ENCODE data around the gene FILIP1.

Gene FILIP1

GRCh38 chr6:75374961-75375400 is 118.6 kb downstream of the FILIP1 start:
- no peak for DNase-seq

DNA sequence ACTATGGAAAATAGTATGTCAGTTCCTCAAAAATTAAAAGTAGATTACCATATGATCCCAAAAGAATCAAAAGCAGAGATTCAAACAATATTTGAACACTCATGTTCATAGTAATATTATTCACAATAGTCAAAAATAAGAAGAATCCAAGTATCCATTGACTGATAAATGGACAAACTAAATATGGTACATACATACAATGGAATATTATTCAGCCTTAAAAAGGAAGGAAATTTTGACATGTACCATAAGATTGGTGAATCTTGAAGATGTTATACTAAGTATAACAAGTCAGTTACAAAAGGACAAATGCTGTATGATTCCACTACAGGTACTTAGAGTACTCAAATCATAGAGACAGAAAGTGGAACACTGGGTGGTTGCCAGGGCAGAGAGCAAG is 120.7 kb downstream of the FILIP1 start:
- DNase-seq = no peak

DNA sequence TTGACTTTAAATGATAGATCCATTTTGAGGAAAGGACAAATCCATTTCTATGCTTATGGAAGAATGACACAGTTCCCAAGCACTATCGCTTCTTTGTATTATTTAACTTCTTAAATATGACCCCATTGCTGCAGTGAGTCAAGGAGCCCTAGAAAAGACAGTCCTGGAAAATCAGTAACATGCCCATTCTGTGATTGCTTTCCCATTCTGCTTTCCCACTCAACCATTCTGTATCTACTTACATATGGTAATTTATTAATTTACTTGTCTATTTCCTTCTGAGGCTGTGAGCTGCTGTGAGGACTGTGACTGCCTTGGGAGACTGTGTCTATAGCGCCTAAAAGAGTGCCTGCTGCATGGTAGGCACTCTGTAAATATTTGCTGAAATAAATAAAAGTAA is 123.6 kb downstream of the FILIP1 start:
- DNase-seq = no peak

DNA sequence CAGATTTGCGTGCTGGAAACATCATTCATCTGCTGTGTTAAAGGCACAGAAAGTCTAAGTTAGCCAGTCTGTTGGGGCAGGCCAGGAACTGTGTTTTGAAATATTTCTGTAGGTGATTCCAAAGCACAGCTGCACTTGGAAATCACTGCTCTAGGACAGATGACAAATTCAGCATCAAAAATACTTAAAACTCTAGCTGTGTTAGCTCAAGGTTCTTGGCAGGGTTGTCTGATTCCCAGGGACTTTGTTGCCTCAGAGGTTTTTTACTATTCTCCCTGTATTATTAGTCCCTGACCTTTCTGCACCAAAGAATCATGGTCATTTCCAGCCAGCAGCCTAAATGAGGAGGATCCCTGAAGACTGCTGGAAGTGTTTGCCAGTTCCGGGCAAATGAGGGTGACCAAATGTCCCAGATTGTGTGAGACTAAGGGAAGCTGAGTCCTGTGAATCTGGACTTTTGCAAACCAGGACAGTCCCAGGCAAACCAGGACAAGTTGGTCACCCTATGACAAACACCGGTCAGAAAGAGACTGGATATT is 124.7 kb downstream of the FILIP1 start:
- DNase-seq = no peak

- no peak for DNase-seq
Observed at GRCh38 chr6:75368151-75368779, 125.3 kb downstream of the FILIP1 start.

DNA sequence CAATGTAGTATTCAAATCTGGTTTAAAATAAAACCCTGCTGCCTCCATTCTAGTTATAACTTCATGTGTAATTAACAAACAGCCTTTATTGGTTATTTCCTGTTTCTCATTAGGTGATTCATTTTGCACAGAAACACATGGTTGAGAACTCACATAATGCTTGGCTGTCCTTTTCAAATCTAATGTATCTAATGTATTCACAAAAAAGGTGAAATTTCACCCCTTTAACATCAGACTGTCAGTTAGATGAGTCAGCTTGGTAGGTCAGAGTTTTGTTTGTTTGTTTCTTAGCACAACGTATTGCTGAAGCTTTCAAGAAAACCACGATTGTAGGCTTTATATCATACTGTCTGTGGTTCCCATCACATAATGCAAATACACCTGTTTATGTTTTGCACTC is 130.3 kb downstream of the FILIP1 start:
- DNase-seq = no peak

- no peak for DNase-seq
Observed at GRCh38 chr6:75353644-75354043, 140.0 kb downstream of the FILIP1 start.

- no peak for DNase-seq
Observed at GRCh38 chr6:75351570-75351969, 142.0 kb downstream of the FILIP1 start.

DNA sequence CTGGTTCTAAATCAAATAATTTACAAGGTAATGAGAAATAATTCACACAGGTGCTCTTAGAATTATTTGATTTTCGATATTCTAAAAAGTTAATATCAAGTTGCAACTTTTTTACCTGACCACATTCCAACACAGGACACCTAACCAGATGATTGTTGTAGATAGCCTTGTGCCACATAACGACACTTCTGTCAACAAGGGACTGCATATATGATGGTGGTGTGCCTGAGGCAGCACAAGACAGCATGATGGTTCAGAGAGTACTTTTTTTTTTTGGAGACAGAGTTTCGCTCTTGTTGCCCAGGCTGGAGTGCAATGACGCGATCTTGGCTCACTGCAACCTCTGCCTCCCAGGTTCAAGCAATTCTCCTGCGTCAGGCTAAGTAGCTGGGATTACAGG is 142.8 kb downstream of the FILIP1 start:
- no peak for DNase-seq

DNA sequence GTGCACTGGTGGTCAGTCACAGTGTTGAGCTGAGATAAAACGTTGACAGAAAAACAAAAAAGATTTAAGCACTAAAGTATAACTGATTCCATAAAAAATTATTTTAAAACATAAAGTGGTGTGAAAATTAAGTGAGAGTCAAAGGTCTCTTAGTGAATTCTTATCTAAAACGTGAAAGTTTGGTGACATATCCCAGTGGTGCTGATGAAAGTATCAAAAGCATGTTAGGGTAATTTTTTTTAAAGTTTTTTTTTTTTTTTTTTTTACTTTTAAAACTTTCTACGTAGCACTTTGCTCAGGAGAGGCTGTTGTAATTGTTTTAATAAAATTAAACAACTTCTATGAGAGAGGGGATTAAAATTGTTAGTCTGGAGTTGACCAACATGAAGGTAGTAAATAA is 143.4 kb downstream of the FILIP1 start:
- DNase-seq = no peak

- no peak for DNase-seq
Observed at GRCh38 chr6:75349262-75349984, 144.2 kb downstream of the FILIP1 start.

GRCh38 chr6:75348882-75349261 is 144.7 kb downstream of the FILIP1 start:
- DNase-seq = no peak

DNA sequence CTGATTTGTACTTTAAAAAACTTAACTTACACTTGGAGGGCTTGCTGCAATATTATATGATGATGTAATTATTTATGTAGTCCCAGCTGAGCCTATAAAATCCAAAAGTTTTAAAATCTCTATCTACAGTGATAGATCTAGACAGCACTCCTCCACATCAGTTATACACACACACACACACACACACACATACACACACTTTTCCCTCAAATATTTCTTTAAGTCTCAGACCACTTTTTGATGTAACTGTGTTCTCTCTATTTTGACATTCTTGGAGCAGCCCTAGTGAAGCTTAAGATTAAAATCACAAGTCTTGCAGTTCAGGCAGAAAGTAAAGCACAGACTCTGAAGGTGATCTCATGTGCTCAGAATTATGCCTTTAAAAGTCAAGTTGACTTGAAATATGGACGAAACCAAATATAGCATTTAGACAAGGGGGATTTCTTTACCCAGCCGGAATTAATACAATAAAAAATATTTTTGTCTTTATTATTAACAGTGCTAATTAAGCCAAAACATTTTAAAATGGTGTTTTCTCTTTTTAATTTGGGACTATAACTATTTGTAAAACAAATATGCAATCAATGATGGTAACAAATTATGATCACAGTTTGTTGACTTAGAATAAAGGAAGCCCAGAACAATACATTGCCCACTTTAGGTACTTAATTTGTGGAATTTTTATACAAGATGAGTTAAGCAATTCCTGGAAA is 145.5 kb downstream of the FILIP1 start:
- no peak for DNase-seq

DNA sequence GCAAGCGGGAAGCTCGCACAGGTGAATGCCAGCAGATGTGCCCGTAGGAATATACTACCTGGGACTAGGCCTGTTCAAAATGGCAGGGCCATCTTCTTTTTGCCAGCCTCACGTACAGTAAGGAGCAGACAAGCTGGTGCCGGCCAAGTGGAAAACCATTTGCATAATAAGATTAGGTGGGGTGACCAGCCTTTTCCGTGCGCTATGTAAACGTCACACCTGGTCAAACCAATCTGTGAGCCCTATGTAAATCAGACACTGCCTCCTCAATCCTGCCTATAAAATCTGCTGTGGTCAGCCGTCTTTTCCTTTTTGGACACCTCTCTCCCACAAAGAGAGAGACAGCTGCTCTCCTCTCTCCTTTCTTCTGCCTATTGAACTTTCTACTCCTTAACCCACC is 148.2 kb downstream of the FILIP1 start:
- no peak for DNase-seq

- DNase-seq = peak; percentile 0
Observed at GRCh38 chr6:75344455-75344854, 149.1 kb downstream of the FILIP1 start.

DNA sequence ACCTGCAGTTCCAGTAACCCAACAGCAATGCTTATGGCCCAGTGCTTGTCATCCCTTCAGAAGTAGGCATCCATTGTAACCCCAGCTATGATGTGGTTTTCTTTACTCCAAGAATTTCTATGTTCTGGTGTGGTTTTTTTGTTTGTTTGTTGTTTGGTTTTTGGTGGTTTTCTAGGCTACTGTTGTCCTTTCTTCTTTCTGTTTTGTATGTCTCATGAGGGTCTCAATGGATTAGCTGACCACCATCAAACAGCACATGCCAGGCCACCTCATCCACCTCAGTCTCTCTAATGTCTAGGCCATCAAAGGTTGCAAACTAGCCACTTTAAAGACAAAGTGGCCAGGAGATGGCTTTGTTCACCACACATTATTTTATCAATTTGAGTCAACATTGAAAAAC is 149.6 kb downstream of the FILIP1 start:
- no peak for DNase-seq

DNA sequence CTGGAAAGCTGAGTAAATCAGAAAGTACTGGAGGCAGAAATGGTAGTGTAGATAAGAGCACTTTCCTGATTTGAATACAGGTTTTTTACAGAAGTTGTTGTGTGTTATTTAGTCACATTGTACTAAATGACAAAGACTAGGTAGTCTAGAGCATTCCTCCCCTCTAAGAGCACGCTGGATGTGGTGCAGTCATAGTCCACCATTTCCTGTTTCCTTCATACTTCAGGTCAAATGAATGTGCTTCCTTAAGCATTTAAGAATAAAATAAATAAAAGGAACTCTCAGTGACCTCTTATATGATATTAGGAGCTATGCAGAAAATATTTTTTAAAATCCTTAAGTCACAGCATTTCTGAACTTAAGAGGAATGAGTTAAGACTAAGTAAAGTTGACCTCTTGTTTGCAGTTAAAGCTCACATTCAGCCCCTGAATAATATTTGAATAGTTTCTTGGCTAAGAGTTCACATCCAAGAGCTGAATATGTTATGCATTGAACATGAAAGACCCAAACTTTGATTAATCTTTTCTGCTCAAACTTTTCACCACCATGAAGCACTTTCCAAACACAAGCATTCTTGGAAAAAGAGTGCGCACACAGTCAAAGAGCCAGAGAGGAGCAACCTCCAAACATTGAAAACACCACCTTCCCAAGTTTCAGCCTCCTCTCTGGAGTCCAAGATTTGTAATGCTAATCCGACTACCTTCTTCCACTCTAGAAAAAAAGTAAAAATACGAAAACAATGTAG is 155.6 kb downstream of the FILIP1 start:
- no peak for DNase-seq

GRCh38 chr6:75334266-75335040 is 159.1 kb downstream of the FILIP1 start:
- no peak for DNase-seq

- no peak for DNase-seq
Observed at GRCh38 chr6:75333676-75334200, 159.9 kb downstream of the FILIP1 start.

DNA sequence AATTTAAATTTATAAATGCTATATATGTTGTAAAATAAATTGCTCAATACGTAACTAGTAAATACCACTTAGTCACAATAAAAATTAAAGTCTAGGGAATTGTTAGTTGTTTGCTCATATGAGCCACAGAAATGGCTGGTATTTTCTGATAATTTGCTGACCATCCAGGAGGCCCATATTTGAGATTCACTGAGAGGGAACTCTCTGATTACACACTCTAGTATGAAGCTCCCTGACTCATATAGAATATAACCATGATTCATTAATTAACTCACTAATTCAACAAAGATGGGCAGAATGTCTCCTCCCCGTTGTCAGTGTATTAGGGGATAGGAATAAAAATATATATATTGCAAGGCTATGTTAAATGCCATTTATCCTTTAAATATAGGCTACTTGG is 162.4 kb downstream of the FILIP1 start:
- DNase-seq = no peak

- no peak for DNase-seq
Observed at GRCh38 chr6:75329703-75330102, 163.9 kb downstream of the FILIP1 start.

DNA sequence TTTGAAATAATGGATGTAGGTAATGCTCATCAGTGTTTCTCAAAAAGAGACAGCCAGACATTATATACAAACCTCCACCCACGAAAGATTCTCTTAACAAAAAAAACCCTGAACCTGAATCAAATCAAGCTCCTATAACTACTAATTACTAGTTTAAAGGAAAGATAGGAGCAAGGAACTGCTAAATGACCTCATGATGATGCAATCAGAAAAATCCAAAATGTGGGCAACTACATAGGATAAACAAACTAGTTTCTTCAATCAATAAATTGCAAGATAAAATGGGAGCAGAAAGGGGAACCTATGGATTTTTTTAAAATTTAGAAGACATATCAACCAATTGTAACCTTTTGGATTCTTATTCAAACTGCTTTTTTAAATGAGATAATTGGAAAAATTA is 165.8 kb downstream of the FILIP1 start:
- no peak for DNase-seq
